ENCODE measurements around the gene TOM1.

Gene TOM1

DNA sequence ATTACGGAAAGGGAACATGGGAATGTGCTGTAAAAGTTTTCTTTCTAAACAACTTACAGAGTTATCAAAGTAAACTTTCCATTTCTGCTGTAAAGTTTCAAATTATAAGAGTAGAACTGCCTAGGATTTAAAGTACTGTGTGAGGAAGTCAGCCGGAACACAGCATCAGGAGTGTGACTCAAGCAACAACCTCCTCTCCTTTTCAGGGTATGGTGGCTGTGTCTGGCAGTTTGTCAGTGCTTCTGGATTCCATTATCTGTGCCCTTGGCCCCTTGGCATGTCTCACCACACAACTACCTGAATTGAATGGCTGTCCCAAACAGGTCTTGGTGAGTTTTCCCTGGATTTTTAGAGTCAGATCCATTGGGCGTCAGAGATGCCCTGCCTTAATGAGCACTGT is 6.9 kb upstream of the TOM1 start:
- FAIRE-seq (no peak), DNase-seq (ENCODE audit: insufficient read length, low spot score) (no peak)
- TF ChIP-seq POLR2A (IDR thresholded peaks at IDR 0.05; ENCODE audit: low read depth, low read length) = no peak

DNA sequence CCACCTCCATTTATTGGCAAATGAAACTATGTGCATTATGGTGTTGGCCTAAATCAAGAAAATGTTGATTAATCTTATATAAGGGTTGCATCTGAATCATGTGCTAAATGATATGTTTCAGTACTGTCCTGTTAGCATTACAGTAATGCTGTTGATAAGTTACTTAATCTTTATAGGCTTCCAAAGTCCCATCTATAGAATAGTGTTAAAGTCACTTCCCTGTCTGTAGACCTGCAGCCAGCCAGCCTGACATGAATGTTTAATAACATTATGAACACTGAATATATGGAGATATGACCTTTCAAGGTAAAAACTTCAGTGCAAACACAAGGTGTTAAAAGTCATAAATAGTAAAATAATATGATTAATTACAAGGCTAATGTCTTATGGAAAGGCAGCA is 3.6 kb upstream of the TOM1 start:
- FAIRE-seq = no peak
- no peak for TF ChIP-seq POLR2A (IDR thresholded peaks at IDR 0.05; ENCODE audit: low read depth, low read length)
- no peak for DNase-seq (ENCODE audit: insufficient read length, low spot score)

DNA sequence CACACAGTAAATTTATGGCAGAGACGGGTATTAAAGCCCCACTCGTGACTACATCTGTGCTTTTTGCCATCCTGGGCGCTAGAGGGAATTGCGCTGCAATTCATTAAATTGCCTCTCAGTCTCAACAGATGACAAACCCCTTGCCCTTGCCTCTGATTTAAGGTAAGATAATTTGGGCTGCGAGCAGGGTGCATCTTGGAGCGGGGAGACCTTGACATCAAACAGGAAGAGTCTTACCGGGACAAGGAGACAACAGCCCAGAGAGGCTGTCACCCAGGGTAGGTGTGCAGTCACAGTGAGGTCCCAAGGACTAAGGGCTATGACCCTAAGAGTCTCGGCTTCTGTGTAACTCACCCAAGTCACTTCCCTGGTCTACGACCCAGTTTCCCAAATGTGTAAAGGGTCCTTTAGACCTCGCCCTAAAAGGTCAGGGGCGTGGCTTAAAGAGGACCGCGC is 449 bp upstream of the TOM1 start:
- DNase-seq (ENCODE audit: insufficient read length, low spot score) (no peak), FAIRE-seq (no peak)
- TF ChIP-seq POLR2A (IDR thresholded peaks at IDR 0.05; ENCODE audit: low read depth, low read length) = no peak

DNA sequence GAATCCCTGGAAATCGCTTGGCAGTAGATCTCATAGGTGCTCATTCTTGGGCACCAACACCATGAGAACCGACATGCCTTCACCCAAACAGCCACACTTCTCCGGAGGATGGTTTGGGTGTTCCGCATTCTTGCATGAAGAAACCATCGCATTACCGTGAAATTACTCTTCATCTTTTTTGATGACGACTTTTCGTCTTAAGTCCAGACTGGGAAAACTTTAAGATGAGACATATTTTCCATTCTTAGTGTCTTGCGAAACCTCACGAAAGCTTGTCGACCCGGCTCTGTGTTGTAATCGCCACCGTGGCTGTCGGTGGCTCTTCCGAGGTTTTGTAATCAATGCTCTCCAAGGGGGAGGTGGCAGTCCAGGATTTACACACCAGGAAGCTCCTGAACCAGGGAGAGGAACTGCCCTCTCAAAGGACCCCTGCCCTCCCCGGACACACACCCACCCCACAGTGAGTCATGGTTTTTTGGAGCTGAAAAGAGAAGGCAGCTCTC is 1.7 kb downstream of the TOM1 start:
- no peak for FAIRE-seq
- DNase-seq (ENCODE audit: insufficient read length, low spot score) = no peak
- TF ChIP-seq POLR2A (IDR thresholded peaks at IDR 0.05; ENCODE audit: low read depth, low read length) = no peak

DNA sequence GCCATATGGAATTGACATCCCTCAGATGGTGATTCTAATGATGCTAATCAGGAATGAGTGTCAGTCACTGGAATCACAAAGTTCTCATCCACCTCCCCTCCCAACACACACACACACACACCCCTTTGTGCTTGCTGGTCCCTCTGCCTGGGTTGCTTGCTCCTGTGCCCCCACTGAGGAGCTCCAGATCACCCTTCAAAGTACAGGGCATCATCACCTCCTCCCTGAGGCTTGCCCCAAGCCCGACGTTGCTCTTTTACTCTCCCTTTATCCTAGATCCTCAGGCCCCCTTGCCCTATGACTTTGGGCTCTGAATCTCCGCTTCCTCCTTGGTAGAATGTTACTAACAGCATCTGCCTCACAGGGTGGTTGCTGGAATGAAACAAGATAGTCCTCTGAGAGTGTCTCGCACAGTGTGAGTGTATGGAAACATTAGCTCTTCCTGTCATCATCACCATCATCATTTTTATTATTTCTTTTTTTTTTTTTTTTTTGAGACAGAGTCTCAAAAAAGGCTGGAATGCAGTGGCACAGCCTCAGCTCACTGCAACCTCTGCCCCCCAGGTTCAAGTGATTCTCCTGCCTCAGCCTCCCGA is 3.4 kb downstream of the TOM1 start:
- no peak for TF ChIP-seq POLR2A (IDR thresholded peaks at IDR 0.05; ENCODE audit: low read depth, low read length)
- no peak for FAIRE-seq
- no peak for DNase-seq (ENCODE audit: insufficient read length, low spot score)

DNA sequence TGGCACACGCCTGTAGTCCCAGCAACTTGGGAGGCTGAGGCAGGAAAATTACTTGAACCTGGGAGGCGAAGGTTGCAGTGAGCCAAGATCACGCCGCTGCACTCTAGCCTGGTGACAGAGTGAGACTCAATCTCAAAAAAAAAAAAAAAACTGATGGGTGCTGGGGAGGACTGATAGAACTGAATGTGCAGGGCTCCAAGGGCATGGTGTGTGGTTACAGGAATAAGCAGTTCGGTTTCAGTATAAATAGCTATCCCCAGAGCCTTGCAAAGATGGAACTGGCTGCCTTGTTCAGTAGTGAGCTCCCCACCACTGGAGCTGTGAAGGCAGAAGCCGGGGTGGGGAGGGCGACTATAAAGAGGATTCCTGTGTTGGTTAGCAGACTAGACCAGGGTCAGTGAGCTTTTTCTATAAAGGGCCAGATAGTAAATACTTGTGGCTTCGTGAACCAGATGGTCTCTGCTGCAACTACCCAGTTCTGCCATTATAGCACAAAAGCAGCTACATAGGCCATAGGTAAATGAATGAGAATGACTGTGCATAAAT is 5.9 kb downstream of the TOM1 start:
- no peak for TF ChIP-seq POLR2A (IDR thresholded peaks at IDR 0.05; ENCODE audit: low read depth, low read length)
- DNase-seq (ENCODE audit: insufficient read length, low spot score) = no peak
- FAIRE-seq = no peak

DNA sequence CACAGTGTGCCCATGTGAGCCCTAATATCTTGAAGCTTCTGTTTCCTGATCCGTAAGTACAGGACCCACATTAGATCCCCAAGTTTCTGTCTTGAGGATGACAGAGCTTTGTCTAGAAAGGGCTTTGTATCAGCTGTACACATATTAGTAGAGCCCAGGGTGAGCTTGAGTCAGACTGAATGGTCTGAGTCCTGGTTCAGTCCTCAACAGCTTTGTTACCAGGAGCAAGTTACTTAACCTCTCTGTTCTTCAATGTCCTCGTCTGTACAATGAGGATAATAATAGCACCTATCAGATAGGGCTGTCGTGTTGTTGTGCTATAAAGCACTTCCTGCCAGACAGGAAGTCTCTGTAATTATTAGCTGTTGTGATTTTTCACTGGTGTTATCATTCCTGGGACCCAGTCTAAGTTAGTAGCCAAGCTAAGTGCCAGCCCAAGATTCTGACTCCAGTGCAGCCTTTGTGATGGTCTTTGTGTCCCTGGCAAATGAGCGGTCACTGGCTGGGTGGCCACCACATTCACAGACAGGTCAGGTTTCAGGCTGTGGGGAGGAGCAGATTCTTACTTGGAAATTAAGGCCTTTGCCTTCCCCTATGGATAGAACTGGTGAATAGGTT is 6.8 kb downstream of the TOM1 start:
- no peak for TF ChIP-seq POLR2A (IDR thresholded peaks at IDR 0.05; ENCODE audit: low read depth, low read length)
- DNase-seq (ENCODE audit: insufficient read length, low spot score) (no peak), FAIRE-seq (no peak)

DNA sequence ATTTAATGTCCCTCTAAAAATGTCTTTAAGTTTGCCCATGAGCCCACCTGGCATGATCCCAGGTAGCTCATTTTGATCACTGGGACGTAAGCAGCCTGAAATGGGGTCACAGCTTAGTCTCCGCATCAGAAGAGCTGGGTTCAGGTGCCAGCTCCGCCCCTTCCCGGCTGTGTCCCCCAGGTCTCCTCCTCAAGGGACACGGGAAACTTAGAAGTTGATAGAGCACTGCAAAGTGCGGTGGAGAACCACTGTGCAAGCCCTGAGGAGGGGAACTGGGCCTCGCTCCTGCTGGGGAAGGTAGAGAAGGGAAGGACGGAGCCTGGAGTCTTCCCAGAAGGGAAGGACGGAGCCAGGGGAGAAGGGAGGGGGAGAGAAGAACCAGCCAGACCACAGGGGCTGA is 7.7 kb downstream of the TOM1 start:
- no peak for TF ChIP-seq POLR2A (IDR thresholded peaks at IDR 0.05; ENCODE audit: low read depth, low read length)
- FAIRE-seq = no peak
- DNase-seq (ENCODE audit: insufficient read length, low spot score) = no peak

DNA sequence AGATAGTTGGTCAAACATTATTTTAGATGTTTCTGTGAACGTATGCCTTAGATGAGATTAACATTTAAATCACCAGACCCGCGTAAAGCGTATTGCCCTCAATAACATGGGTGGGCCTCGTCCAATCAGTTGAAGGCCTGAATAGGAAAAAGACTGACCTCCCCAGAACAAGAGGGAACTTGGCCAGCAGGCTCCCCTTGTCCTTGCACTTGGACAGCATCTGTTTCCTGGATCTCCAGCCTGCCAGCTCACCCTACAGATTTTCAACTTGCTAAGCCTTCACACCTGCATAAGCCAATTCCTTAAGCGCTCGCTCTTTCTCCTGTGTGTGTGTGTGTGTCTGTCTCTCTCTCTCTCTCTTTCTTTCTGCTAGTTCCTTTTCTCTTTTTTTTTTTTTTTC is 8.2 kb downstream of the TOM1 start:
- DNase-seq (ENCODE audit: insufficient read length, low spot score) (no peak), FAIRE-seq (no peak)
- no peak for TF ChIP-seq POLR2A (IDR thresholded peaks at IDR 0.05; ENCODE audit: low read depth, low read length)

DNA sequence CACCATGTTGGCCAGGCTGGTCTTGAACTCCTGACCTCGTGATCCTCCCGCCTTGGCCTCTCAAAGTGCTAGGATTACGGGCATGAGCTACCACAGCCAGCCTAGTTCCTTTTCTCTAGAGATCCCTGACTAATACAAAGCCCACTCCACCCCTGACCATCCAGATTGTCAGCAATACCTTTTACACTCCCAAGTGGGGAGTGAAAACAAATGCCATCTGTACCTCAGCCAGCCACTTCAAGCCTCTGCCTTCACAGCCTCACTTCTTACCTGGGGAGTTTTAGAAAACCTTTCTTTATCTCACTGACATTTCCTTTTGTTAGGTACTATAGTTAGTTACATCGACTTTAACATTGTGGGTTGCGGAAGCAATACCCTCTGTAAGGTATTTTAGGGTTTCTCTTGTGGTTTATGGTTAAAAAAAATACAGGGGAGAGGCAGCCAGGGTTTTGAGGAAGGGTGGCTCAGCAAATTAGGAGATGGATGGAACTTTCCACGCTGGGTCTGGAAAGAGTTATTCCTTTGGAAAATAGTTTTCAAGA is 8.9 kb downstream of the TOM1 start:
- TF ChIP-seq POLR2A (IDR thresholded peaks at IDR 0.05; ENCODE audit: low read depth, low read length) = no peak
- FAIRE-seq = no peak

DNA sequence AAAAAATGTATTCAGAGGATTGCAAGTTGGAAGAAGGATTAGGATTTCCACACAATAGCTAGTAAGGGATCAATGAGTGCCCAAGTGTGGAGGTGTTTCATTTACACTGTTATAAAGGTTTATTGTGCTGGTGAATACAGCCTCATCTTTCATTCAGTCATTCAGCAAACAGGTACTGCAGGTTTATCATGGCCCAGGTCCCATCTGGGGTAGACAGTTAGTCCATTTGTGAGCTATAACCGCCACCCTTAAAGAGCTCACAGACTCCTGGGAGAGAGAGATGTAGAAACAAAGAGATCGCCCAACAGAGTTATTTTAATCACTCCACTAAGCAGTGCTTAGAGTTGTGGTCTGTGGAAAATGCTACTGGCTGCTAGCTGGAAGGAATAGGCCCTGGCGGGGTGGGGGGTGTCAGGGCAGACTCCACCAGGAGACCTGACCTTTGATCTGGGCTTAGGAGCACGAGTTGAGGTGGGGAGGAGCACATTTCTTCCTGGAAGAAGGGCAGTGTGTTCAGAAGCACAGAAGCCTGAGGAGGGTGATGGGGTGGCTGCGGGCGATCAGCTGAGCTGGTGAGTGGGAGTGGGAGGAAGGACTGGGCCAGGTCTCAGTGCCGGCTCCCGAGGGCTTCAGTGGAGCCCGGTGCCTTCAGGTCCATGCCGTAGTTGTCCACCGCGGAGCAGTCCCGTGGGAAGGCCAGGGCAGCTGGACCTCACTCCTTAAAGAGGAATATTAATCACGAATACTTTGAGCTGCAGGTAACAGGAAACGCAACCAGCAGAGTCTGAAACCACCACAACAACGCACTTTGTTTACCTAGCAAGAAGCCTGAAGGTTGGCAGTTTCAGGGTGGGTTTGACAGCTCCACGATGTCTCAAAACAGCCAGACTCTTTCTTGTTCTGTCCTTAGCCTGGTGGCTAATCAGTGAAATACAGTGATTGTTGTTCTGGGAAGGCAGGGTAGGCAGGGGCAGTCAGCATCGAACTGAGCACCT is 11.2 kb downstream of the TOM1 start:
- TF ChIP-seq POLR2A (IDR thresholded peaks at IDR 0.05; ENCODE audit: low read depth, low read length) = no peak
- no peak for FAIRE-seq
- no peak for DNase-seq (ENCODE audit: insufficient read length, low spot score)

More for the DNA sequence above, 8.9 kb downstream of the TOM1 start:
- no peak for DNase-seq (ENCODE audit: insufficient read length, low spot score)

DNA sequence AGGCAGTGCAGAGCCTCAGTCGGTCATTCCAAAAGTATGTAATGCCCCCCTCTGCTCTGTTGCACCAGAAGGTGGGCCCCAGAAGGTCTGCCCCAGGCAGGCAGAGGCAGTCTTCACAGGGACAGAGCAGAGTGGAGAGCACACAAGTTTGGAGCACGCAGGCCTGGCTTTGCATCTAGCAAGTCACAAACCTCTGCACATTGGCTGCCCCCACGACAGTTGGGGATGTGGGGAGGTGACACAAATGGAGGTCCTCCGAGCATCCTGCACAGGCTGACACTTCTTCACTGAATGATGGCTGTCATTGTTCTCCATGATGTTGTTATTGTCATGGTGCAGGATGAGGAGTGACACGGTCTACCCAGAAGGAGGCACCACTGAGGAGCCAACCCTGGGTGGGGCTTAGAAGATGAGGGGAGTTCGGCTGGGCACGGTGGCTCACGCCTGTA is 11.9 kb downstream of the TOM1 start:
- DNase-seq (ENCODE audit: insufficient read length, low spot score) = no peak
- no peak for TF ChIP-seq POLR2A (IDR thresholded peaks at IDR 0.05; ENCODE audit: low read depth, low read length)
- no peak for FAIRE-seq

DNA sequence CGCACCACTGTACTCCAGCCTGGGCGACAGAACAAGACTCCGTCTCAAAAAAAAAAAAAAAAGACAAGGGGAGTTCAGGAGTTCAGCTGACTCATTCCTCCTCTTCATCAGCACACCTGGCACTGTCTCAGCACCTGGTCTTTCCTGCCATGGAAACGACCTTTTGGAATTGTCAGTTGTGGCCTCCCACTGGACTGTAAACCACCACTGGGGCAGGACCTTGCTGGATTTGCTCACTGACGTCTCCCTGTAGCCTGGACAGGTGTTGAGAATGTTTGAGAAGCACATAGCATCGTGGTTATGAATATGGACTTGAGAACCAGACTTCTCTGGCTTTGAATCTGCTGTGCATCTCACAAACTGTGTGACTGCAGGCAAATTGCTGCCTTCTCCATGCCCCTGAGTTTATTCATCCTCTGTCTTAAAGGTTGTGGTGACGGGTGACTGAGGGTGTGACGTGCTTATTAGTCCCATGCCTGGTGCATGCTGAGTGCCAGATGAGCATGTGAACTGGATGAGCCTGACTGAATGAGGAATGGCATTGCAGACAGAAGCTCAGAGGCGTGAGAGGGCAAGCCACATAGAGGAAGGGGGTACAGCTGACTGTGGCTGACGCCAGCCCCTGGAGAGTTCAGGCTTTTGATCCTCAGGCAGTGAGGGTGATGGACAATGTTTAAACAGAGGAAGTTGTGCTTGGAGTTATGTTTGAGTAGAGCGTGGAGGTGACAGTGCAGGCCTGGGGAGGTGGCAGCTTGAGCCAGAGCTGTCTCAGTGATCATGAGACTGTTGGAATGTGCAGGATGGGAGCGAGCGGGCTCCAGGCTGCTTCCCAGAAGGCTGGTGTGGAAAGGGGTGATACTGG is 12.7 kb downstream of the TOM1 start:
- FAIRE-seq = no peak
- no peak for DNase-seq (ENCODE audit: insufficient read length, low spot score)
- TF ChIP-seq POLR2A (IDR thresholded peaks at IDR 0.05; ENCODE audit: low read depth, low read length) = no peak

Measured in H54 (cell line).